Keratinocyte (primary cell): Measurements from ENCODE around the gene RNF212.

Experiments used
- EZH2 ChIP-seq: IDR thresholded peaks from one replicate; pipeline ENCODE4 v1.6.1; 2012; ENCODE audit warnings: inconsistent platforms, mild to moderate bottlenecking, low read length, moderate library complexity
- TF ChIP-seq, protein P1 (sequence below), 3 experiments: IDR thresholded peaks in 1 of 3; conservative IDR thresholded peaks in 1 of 3; optimal IDR thresholded peaks in 1 of 3; 2 replicates in 2 of 3; 3 replicates in 1 of 3; pipeline versions ENCODE3 to v1.5.1; 2011; ENCODE audit warnings: low read length in 3 of 3, mild to moderate bottlenecking in 3 of 3, moderate library complexity in 2 of 3, control low read depth in 1 of 3, inconsistent platforms in 1 of 3; ENCODE audit not compliant: insufficient read depth in 2 of 3; ENCODE audit errors: extremely low read depth in 1 of 3

DNA sequence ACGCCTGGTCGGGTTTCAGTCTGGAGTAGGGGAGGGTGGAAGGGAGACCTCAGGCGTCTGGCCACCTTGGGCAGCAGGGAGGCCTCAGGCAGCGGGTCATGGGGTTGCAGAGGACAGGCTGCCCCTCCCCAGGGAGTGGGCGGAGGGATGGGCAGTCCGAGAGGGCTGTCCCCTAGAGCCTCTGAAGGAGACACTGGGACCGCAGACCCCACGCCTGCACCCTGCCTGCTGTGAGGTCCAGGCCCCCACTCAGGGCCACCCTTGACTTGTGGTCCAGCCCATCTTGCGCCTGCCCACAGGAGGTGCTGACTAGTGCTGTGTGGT, 85.5 kb downstream of the RNF212 start:
- TF ChIP-seq, protein P1, sequence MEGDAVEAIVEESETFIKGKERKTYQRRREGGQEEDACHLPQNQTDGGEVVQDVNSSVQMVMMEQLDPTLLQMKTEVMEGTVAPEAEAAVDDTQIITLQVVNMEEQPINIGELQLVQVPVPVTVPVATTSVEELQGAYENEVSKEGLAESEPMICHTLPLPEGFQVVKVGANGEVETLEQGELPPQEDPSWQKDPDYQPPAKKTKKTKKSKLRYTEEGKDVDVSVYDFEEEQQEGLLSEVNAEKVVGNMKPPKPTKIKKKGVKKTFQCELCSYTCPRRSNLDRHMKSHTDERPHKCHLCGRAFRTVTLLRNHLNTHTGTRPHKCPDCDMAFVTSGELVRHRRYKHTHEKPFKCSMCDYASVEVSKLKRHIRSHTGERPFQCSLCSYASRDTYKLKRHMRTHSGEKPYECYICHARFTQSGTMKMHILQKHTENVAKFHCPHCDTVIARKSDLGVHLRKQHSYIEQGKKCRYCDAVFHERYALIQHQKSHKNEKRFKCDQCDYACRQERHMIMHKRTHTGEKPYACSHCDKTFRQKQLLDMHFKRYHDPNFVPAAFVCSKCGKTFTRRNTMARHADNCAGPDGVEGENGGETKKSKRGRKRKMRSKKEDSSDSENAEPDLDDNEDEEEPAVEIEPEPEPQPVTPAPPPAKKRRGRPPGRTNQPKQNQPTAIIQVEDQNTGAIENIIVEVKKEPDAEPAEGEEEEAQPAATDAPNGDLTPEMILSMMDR (optimal IDR thresholded peaks at IDR 0.05 in 1 of 3, IDR thresholded peaks at IDR 0.05 in 1 of 3, conservative IDR thresholded peaks at IDR 0.05 in 1 of 3; ENCODE audit: extremely low read depth in 1 of 3, insufficient read depth in 2 of 3, low read length in 3 of 3), result no peak
- no peak for TF ChIP-seq EZH2
